Measurements from ENCODE around the gene SERPINH1.

SERPINH1 gene

DNA sequence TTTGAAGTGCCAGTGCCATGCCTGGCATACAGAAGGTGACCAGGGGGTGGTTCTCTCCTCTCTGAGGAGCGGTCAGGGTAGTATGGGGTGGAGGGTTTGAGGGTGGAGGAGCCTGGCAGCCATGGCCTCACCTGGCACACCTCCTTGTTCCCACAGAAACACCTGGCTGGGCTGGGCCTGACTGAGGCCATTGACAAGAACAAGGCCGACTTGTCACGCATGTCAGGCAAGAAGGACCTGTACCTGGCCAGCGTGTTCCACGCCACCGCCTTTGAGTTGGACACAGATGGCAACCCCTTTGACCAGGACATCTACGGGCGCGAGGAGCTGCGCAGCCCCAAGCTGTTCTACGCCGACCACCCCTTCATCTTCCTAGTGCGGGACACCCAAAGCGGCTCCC is 9.6 kb downstream of the SERPINH1 start:
- no peak overlapping the region for H3K27ac ChIP-seq (ENCODE audit: low read length)
- no peak overlapping the region for H2AFZ ChIP-seq (ENCODE audit: low read length)
- no peak overlapping the region for H3K9ac ChIP-seq (ENCODE audit: low read length)
- H3K36me3 ChIP-seq (replicated peaks; ENCODE audit: insufficient read depth, low read length): no peaks in the 10 kb centered on the region
- no peaks in the 10 kb centered on the region for H3F3A ChIP-seq (ENCODE audit: insufficient read depth, low read length)
- H4K20me1 ChIP-seq (ENCODE audit: insufficient read depth, low read length): no peaks in the 10 kb centered on the region
- H3K4me1 ChIP-seq (ENCODE audit: low read length): no peaks in the 10 kb centered on the region
- H3K79me2 ChIP-seq (ENCODE audit: low read length): no peaks in the 10 kb centered on the region
- no peaks in the 10 kb centered on the region for H3K9me2 ChIP-seq (replicated peaks; ENCODE audit: insufficient read depth, low read length)
- peaks cover 17% of the 10 kb centered on the region; the same call in 1 of the 2 replicates for H3K27me3 ChIP-seq (replicated peaks; ENCODE audit: insufficient read depth, low read length)
- no peak overlapping the region for H3K4me2 ChIP-seq (ENCODE audit: low read depth, low read length)
- no peak overlapping the region for H3K4me3 ChIP-seq (ENCODE audit: low read length)
- H3K9me3 ChIP-seq (replicated peaks; ENCODE audit: insufficient read depth, low read length): no peaks in the 10 kb centered on the region
- TF ChIP-seq, protein P1, sequence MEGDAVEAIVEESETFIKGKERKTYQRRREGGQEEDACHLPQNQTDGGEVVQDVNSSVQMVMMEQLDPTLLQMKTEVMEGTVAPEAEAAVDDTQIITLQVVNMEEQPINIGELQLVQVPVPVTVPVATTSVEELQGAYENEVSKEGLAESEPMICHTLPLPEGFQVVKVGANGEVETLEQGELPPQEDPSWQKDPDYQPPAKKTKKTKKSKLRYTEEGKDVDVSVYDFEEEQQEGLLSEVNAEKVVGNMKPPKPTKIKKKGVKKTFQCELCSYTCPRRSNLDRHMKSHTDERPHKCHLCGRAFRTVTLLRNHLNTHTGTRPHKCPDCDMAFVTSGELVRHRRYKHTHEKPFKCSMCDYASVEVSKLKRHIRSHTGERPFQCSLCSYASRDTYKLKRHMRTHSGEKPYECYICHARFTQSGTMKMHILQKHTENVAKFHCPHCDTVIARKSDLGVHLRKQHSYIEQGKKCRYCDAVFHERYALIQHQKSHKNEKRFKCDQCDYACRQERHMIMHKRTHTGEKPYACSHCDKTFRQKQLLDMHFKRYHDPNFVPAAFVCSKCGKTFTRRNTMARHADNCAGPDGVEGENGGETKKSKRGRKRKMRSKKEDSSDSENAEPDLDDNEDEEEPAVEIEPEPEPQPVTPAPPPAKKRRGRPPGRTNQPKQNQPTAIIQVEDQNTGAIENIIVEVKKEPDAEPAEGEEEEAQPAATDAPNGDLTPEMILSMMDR (IDR thresholded peaks at IDR 0.05; ENCODE audit: low read length): no peak
- TF ChIP-seq EZH2 (optimal IDR thresholded peaks at IDR 0.05; ENCODE audit: low read depth, low read length): no peak
- TF ChIP-seq EZH2phosphoT487 (IDR thresholded peaks at IDR 0.05; ENCODE audit: low read length): no peak
- DNase-seq: no peak

DNA sequence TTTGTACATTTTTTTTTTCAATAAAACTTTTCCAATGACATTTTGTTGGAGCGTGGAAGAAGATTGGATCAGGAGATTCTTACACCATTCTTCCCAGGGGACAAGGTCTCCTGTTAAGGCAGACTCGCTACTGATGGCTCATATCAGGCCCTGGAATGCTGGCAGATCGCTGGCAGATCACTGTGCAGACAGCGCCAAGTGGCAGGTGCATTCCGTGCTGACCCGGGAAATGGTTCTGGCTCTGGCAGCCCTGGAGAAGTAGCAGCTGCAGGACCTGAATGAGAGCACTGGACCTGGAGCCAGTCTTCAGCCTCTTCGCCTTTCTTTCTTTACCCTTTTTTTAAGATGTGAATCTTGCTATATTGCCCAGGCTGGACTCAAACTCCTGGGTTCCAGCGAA is 10.7 kb downstream of the SERPINH1 start:
- H2AFZ ChIP-seq (ENCODE audit: low read length): no peak overlapping the region
- no peak overlapping the region for H3K9ac ChIP-seq (ENCODE audit: low read length)
- H3K4me1 ChIP-seq (ENCODE audit: low read length): no peaks in the 10 kb centered on the region

DNA sequence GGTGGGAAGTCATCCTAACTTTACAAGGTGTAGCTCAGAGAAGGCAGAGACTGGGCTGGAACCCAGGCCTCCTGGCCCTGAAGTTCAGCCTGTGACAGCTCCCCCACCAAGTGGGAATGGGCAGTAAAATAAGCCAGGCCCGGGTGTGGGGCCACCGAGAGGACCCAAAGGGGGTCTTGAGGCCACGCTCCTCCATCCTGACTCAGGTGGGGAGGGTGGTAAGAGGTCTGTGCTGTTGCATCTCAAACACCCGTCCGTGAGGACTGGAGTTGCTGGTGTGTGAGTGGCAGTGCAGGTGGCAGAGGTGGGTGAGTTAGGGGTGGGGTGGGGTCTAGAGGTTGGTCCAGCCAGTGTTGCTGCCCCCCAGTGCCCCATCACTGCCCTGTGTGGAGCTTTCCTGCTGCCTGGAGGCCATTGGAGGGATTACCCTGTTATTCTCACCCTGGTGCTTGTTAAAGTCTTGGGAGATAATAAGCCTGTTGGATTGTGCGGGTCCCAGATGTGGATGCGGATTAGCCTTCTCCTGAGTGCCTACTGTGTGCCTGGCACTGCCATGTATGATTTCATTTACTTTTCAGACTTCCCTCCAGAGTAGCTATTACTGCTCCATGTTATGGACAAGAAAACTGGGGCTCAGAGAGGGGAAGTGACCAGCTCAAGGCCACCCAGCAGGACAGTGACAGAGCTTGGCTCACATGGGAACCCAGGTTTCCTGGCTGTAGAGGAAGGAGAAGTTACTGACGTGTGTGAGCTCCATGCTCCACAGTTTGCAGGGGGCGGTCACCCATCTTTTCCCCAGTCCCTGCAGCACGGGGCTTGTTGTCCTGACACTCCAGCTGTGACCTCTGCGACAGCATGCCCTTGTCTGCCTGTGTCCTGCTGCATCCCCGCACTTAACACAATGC is 12.9 kb downstream of the SERPINH1 start:
- Histone ChIP-seq H3K4me2 (ENCODE audit: low read depth, low read length) (no peak overlapping the region), H2AFZ (ENCODE audit: low read length) (no peak overlapping the region)

More for the DNA sequence above, 10.7 kb downstream of the SERPINH1 start:
- Histone ChIP-seq H3K27ac (ENCODE audit: low read length) (no peak overlapping the region), H4K20me1 (ENCODE audit: insufficient read depth, low read length) (no peaks in the 10 kb centered on the region), H3K4me2 (ENCODE audit: low read depth, low read length) (no peak overlapping the region), H3K79me2 (ENCODE audit: low read length) (no peaks in the 10 kb centered on the region), H3K9me3 (replicated peaks; ENCODE audit: insufficient read depth, low read length) (no peaks in the 10 kb centered on the region), H3K36me3 (replicated peaks; ENCODE audit: insufficient read depth, low read length) (no peaks in the 10 kb centered on the region), H3K9me2 (replicated peaks; ENCODE audit: insufficient read depth, low read length) (no peaks in the 10 kb centered on the region), H3F3A (ENCODE audit: insufficient read depth, low read length) (no peaks in the 10 kb centered on the region), H3K27me3 (replicated peaks; ENCODE audit: insufficient read depth, low read length) (peaks cover 17% of the 10 kb centered on the region; the same call in 1 of the 2 replicates), H3K4me3 (ENCODE audit: low read length) (no peak overlapping the region)
- TF ChIP-seq EZH2phosphoT487 (IDR thresholded peaks at IDR 0.05; ENCODE audit: low read length) (no peak), EZH2 (optimal IDR thresholded peaks at IDR 0.05; ENCODE audit: low read depth, low read length) (no peak)
- TF ChIP-seq, protein P1 (IDR thresholded peaks at IDR 0.05; ENCODE audit: low read length): no peak
- no peak for DNase-seq

More for the DNA sequence above, 12.9 kb downstream of the SERPINH1 start:
- Histone ChIP-seq H3K9ac (ENCODE audit: low read length) (no peak overlapping the region), H3K9me3 (replicated peaks; ENCODE audit: insufficient read depth, low read length) (no peaks in the 10 kb centered on the region), H3K36me3 (replicated peaks; ENCODE audit: insufficient read depth, low read length) (no peaks in the 10 kb centered on the region), H3K27me3 (replicated peaks; ENCODE audit: insufficient read depth, low read length) (peaks cover 23% of the 10 kb centered on the region), H3K4me1 (ENCODE audit: low read length) (no peaks in the 10 kb centered on the region), H3K79me2 (ENCODE audit: low read length) (no peaks in the 10 kb centered on the region), H4K20me1 (ENCODE audit: insufficient read depth, low read length) (no peaks in the 10 kb centered on the region), H3K27ac (ENCODE audit: low read length) (no peak overlapping the region), H3K9me2 (replicated peaks; ENCODE audit: insufficient read depth, low read length) (no peaks in the 10 kb centered on the region), H3F3A (ENCODE audit: insufficient read depth, low read length) (no peaks in the 10 kb centered on the region), H3K4me3 (ENCODE audit: low read length) (no peak overlapping the region)
- no peak for DNase-seq
- TF ChIP-seq EZH2phosphoT487 (IDR thresholded peaks at IDR 0.05; ENCODE audit: low read length): no peak
- TF ChIP-seq, protein P1 (IDR thresholded peaks at IDR 0.05; ENCODE audit: low read length): no peak

Measured in MM.1S (cell line).